NCI-H2029 (cell line): ENCODE measurements around the gene FAM53A.

ENCODE experiments used
- DNase-seq: peaks from one replicate; lab custom pipeline; 2025; lab: John Stamatoyannopoulos, UW

Gene FAM53A

GRCh38 chr4:1639299-1639868, 44.7 kb downstream of the FAM53A start:
- no peak for DNase-seq

- DNase-seq = no peak
Observed at GRCh38 chr4:1638873-1639272, 45.2 kb downstream of the FAM53A start.

DNA sequence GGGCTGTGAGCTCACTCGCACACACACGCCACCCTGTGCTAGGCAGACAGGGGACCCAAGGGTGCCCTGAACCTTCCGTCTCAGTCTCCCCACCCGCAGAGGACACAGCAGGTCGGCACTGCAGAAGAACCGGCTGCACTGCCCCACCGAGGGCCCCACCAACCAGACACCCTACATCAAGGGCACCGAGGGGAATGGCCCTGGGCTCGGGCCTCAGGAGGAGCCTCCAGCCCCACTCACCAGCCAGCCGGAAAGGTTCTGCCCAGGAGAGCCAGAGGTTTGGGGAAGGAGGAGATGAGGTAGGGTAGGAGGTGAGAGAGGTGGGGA, 45.9 kb downstream of the FAM53A start:
- DNase-seq = no peak

DNA sequence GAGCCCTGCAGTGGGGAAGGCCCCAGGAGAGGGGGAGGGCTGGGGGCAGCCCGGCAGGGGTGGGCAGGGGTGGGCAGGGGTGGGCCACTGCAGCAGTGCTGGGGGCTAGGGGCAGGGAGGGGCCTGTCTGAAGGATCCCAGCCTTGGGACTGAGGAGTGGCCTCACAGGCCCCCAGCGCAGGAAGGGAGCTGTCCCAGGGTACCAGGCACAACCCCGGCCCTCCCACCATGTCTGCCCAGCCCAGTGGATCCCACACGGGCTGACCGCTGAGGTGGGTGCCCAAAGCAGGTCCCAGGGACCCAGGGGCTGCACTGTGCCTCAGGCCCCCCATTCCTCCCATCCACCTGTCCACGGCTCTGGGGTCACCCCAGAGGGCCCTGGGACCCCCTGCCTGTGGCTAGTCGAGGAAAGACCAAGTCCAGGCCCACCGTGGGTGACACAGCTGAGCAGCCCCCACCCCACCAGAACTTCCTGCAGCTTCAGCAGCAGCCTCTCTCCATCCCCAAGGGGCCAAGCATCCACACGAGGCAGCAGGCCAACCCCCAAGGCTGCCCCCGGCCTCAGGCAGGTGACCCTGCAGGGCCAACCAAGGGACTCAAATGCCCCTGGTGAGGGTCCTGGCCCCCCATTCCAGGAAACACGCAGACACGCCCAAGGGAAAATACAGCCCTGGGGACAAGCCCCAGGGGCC, 46.4 kb downstream of the FAM53A start:
- DNase-seq = no peak

- DNase-seq = no peak
Observed at GRCh38 chr4:1636490-1637211, 47.5 kb downstream of the FAM53A start.

GRCh38 chr4:1635464-1635863, 48.6 kb downstream of the FAM53A start:
- no peak for DNase-seq

DNA sequence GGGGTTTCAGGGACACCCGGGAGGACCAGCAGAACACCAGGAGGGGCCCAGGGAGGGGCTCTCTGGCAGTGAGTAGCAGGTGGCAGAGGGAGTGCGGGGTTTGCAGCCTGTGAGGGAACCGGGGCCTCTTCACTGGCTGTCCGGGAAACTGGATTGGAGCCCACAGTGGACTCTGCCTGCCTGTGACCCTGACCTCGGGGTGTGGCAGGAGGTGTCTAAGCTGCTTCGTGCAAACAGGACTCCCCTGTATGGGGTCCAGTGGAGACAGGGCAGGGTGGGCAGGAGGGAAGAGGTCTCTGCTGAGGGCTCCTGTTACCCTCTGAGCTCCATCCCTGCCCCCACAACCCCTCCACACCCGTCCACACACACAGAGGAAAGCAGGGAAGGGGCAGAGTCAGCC, 50.1 kb downstream of the FAM53A start:
- no peak for DNase-seq

DNA sequence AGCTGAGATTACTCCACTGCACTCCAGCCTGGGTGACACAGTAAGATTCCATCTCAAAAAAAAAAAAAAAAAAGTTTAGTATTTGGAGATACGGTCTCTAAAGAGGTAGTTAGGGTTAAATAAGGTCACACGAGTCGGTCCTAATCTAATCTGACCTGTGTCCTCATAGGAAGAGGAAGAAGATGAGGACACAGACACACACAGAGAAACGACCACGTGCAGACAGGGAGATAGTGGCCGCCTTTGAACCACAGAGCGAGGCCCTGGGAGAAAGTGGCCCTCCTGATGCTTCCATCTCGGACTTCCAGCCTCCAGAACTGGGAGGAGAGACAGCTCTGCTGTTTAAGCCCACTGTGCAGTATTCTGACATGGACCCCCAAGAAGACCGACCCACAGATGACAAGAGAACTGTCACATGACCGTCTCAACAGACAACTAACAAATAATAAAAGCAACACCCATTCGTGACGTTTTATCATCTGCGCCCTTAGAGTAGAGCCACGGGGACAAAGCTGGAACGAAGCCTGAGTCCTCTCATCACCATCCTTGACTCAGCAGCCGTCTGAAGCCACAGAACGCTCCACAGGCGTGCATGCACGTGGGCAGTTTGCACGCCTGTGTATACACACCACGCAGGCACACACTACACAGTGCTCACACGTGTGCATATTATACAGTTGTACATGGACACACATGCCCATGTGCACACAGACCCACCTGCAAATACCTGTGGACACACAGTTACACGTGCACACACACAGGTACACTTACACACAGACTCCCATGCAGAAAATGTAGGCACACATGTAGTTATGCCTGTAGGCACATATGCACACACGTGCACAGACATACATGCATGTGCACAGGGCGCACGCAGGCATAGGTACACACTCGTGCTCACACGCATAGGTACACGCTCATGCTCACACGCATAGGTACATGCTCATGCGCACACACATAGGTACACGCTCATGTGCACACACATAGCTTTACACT, 51.7 kb downstream of the FAM53A start:
- DNase-seq = no peak

DNA sequence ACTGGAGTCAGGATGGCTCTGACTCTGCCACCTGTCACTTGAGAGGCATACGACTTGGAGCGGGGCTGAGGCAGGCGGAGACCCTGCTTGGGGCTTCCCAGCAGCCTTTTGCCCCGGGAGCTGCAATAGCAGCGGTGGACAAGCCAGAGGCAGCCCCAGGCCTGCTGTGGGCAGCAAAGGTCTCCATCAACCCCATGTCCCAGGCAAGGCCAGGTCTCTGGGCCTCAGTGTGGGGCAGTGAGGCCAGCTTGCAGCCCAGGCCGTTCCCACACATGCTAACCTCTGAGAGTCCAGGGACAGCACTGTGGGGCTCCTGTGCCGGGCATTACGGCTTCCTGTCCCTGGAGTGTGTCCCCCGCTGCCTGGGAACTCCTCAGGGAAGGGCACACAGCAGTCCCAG, 53.0 kb downstream of the FAM53A start:
- no peak for DNase-seq

- no peak for DNase-seq
Observed at GRCh38 chr4:1630266-1630665, 53.8 kb downstream of the FAM53A start.

DNA sequence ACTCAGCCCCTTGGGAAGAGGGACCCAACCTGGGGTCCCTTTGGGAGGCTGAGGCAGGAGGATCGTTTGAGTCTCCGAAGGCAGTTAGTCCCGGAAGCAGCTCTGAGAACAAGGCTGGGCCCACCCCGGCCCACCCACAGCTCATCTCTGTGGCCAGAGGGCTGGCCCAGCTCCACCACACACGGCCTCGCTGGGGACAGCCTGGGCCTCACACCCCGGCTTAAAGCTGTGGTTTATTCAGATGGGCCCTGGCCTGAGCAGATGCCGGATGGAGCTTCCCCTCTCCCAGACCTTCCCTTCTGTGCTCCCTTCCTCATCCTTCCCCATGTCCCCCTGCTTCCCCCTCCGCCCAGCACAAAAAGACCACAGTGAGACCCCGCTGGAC, 54.4 kb downstream of the FAM53A start:
- no peak for DNase-seq

GRCh38 chr4:1628892-1629698, 55.0 kb downstream of the FAM53A start:
- no peak for DNase-seq

GRCh38 chr4:1627417-1628313, 56.4 kb downstream of the FAM53A start:
- DNase-seq = no peak

DNA sequence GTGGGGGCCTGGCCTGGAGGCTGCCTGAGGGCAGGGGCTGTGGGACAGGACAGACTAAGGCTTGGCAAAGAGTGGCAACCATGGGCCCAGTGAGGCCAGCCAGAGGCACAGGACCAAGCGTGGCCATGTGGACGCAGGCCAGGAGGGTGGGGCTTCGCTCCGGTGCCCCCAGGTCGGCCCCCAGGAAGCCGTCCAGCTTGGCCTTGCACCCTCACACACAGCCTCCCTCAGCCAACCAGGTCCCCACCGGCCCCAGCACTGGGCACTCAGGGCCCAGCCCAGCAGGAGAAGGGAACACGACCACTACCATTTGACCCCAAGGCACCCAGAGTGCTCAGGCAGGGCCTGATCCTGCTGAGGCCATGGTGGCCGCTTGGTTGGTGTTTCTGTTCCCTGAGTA, 57.2 kb downstream of the FAM53A start:
- no peak for DNase-seq

DNA sequence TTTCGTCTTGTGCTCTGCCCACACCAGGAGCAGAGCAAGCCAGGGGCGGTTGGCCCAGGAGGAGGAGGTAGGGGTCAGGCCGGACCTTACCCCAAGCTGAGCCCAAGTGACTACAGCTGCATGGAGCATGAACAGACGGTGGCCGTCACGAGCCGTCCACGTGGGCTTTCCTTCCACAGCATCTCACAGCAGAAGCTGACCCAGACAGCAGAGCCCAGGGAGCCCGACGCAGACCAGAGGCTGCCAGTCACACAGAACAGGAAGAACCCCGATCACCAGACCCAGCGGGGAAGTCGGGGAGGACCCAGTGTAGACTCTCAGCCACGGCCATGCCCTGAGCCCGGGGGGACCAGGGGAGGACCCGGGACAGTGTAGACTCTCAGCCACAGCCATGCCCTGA, 58.0 kb downstream of the FAM53A start:
- DNase-seq = no peak

DNA sequence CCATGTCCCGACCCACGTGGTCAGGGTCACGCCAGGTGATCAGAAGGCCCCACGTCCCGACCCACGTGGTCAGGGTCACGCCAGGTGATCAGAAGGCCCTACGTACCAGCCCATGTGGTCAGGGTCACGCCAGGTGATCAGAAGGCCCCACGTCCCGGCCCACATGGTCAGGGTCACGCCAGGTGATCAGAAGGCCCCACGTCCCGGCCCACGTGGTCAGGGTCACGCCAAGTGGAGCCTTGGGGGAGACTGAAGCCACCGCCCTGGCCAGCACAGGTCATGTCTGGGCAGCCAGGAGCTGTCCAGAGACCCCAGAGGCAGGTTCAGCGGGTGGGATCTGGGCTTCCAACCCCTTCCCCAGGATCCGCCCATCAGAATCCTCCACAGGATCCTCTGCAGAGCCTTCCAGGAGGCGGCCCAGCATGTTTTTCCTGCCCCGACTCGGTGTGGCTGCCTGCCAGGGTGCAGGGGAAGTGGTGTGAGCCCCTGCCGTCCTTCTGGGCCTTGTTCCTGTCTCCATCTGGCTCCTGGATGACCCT, 58.4 kb downstream of the FAM53A start:
- no peak for DNase-seq

- DNase-seq = no peak
Observed at GRCh38 chr4:1624519-1624910, 59.6 kb downstream of the FAM53A start.

GRCh38 chr4:1623821-1624518, 60.1 kb downstream of the FAM53A start:
- no peak for DNase-seq

DNA sequence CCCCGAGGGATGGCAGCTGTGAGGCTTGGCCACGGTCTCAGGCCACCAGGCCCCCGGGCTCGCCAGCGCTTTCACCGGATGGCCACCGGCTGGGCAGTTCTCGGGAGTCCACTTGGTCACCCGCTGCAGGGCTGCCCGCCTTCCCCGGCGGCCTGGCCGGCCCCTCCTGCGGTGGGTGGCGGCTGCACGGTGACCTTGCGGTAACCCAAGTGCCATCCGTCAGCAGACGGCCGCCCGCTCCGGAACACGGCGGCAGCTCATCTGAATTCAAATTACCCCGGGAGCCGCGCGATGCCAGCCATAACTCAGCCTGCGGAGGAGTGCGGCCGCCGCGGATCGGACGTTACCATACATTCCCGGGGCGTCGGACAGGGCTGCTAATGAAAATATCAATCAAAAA, 60.7 kb downstream of the FAM53A start:
- no peak for DNase-seq

DNA sequence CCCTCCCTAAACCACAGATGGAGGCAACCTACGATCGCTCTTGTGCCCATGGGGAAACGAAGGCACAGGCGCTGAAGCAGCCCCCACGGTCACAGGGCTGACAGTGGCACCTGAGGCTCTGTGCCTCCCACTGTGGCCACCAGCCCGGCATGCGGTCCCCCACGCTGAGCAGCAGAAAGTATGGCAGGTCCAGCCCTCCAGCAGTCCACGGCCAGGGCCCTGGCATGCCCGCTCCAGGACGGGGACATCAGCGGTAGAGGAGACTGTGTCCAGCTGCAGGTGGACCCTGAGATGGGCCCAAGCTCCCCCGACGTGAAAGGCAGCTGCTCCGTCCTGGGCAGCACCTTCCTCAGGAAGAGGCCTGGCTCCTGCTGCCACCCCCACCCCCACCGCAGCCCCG, 61.2 kb downstream of the FAM53A start:
- DNase-seq = no peak
